Caco-2 (cell line): ENCODE data around the gene EFR3B. TPM values are rescaled to one million over a fixed set of nuclear protein-coding genes. Genes with fewer than 3 reads are reported as not detected.
"Not testable (repeated sequence)": the region's sequence is repeated elsewhere in the genome, so short reads cannot be mapped to it uniquely, and the experiment has no call there.

ENCODE experiments used
- BruUV-seq: library from RNA; stranded (reverse); fragments of 400-500 nt; replicated peaks from 2 replicates; lab custom pipeline; 2021; lab: Mats Ljungman, UMichigan
- CTCF ChIA-PET: fragments of 300-600 bp; sonication (Branson Sonifier 250); formaldehyde crosslinking; loops from one replicate; lab custom pipeline; 2022; ENCODE audit warnings: antibody characterized with exemption; lab: Charles Lee
- POLR2A ChIA-PET: fragments of 300-600 bp; sonication (Branson Sonifier 250); formaldehyde crosslinking; loops from one replicate; lab custom pipeline; 2022; ENCODE audit warnings: antibody characterized with exemption; lab: Charles Lee
- DNase-seq, 2 experiments: peaks; one replicate each; pipeline versions ENCODE4 v3.0.0 to v3.0.0-alpha.2; 2020 to 2022
- H3K27me3 ChIP-seq: replicated peaks from 2 replicates; pipeline ENCODE4 v1.6.0; 2011; ENCODE audit warnings: low read length; ENCODE audit not compliant: control insufficient read depth, insufficient read depth
- H3K36me3 ChIP-seq: 2 replicates; pipeline ENCODE4 v1.5.1; 2011; ENCODE audit warnings: low read length; ENCODE audit not compliant: control insufficient read depth, insufficient read depth
- H3K4me1 ChIP-seq: fragments of 250-450 bp; sonication (Bioruptor Pico); 2 replicates; pipeline ENCODE4 v1.5.1; 2020; ENCODE audit warnings: mild to moderate bottlenecking
- H3K4me3 ChIP-seq: 2 replicates; pipeline ENCODE4 v1.5.1; 2011; ENCODE audit warnings: low read depth, mild to moderate bottlenecking, control low read depth, low read length
- H3K9me3 ChIP-seq: fragments of 250-450 bp; sonication (Bioruptor Pico); 2 replicates; pipeline ENCODE4 v1.5.1; 2020; ENCODE audit warnings: mild to moderate bottlenecking, moderate library complexity
- H3K27ac Mint-ChIP-seq: one replicate; pipeline ENCODE4 v1.8.0; 2022; ENCODE audit warnings: mixed read lengths; ENCODE audit not compliant: unreplicated experiment
- H3K27me3 Mint-ChIP-seq: one replicate; pipeline ENCODE4 v1.8.0; 2022; ENCODE audit warnings: mixed read lengths; ENCODE audit not compliant: insufficient read depth, unreplicated experiment
- H3K36me3 Mint-ChIP-seq: one replicate; pipeline ENCODE4 v1.8.0; 2022; ENCODE audit warnings: mild to moderate bottlenecking, mixed read lengths; ENCODE audit not compliant: insufficient read depth, unreplicated experiment
- H3K4me1 Mint-ChIP-seq: one replicate; pipeline ENCODE4 v1.8.0; 2022; ENCODE audit warnings: low read depth, mixed read lengths; ENCODE audit not compliant: unreplicated experiment
- H3K4me3 Mint-ChIP-seq: one replicate; pipeline ENCODE4 v1.8.0; 2022; ENCODE audit warnings: mild to moderate bottlenecking, moderate library complexity, mixed read lengths; ENCODE audit not compliant: unreplicated experiment
- H3K9me3 Mint-ChIP-seq: one replicate; pipeline ENCODE4 v1.8.0; 2022; ENCODE audit warnings: mixed read lengths; ENCODE audit not compliant: unreplicated experiment
- CTCF ChIP-seq, 2 experiments: fragments of 200-600 bp in 1 of 2; IDR thresholded peaks; 1 replicate in 1 of 2; 2 replicates in 1 of 2; pipeline versions ENCODE4 v1.5.1 to v1.8.0; 2011 to 2022; ENCODE audit warnings: antibody characterized with exemption in 1 of 2, control low read depth in 1 of 2, inconsistent platforms in 1 of 2, low read depth in 1 of 2, low read length in 1 of 2, mild to moderate bottlenecking in 1 of 2, moderate library complexity in 1 of 2; ENCODE audit not compliant: insufficient read depth in 1 of 2, severe bottlenecking in 1 of 2, unreplicated experiment in 1 of 2
- intact Hi-C: fragments of 100-400 bp; cut with micrococcal nuclease; formaldehyde crosslinking; loops from one replicate; pipeline ENCODE4 v1.10.0; 2022; ENCODE audit not compliant: unreplicated experiment
- total RNA-seq: library from RNA; stranded (reverse); gene quantifications from 2 replicates; pipeline ENCODE4 v1.2.3, GENCODE V29; 2022

Gene EFR3B
- total RNA-seq, 1 experiment from 2014 or later: 19.1 TPM

GRCh38 chr2:25009954-25010353, 31.9 kb upstream of the EFR3B start:
- no peak overlapping the region for H3K27ac Mint-ChIP-seq
- no peak overlapping the region for H3K4me3 Mint-ChIP-seq
- no peaks in the 10 kb centered on the region for H3K27me3 ChIP-seq
- CTCF ChIA-PET: interaction anchor here (0.7 kb wide), 1 partner anchor 352 kb away, joined by 3 read pairs; no protein-coding TSS in a partner anchor
- H3K36me3 Mint-ChIP-seq: no peaks in the 10 kb centered on the region
- H3K9me3 ChIP-seq: no peaks in the 10 kb centered on the region
- POLR2A ChIA-PET: no interaction called here
- intact Hi-C loops: loop anchor here (5.0 kb wide), 1 partner anchor 32 kb away; the partner anchor contains the start of gene EFR3B
- no peaks in the 10 kb centered on the region for H3K9me3 Mint-ChIP-seq
- BruUV-seq: no TSS peak
- peaks cover 6% of the 10 kb centered on the region for H3K4me1 ChIP-seq
- no peaks in the 10 kb centered on the region for H3K36me3 ChIP-seq
- no peak for TF ChIP-seq CTCF (IDR thresholded peaks at IDR 0.05; ENCODE audit: insufficient read depth in 1 of 2, low read depth in 1 of 2, low read length in 1 of 2, severe bottlenecking in 1 of 2, unreplicated experiment in 1 of 2)
- no peak for DNase-seq
- no peak overlapping the region for H3K4me3 ChIP-seq
- peaks cover 9% of the 10 kb centered on the region for H3K4me1 Mint-ChIP-seq
- no peaks in the 10 kb centered on the region for H3K27me3 Mint-ChIP-seq

GRCh38 chr2:25011342-25011741, 30.5 kb upstream of the EFR3B start:
- H3K4me1 Mint-ChIP-seq, H3K27me3 Mint-ChIP-seq, H3K4me3 ChIP-seq, intact Hi-C loops, BruUV-seq, H3K9me3 Mint-ChIP-seq, H3K9me3 ChIP-seq, DNase-seq, CTCF ChIA-PET, H3K27me3 ChIP-seq, H3K27ac Mint-ChIP-seq, H3K36me3 Mint-ChIP-seq, H3K4me3 Mint-ChIP-seq, POLR2A ChIA-PET, H3K4me1 ChIP-seq, H3K36me3 ChIP-seq: not testable (repeated sequence)

DNA sequence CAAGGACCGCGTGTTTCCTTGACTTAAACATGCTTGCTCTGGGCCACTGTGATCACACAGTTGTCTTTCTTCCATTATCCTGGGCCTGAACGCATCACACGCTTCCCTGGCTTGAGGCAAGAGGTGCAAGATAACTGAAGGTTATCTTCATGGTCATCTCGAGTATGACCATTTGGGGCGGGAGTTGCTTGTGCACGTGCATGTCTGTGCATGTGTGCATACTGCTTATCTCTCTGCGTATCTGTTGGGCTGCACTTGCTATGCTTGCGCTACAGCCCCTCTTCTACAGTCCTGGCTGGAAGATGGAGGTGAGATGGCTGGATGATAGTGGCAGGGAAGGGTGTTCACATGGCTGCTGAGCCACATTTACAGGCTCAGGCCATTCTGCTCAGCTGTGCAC, 27.2 kb upstream of the EFR3B start:
- Histone ChIP-seq H3K9me3 (no peaks in the 10 kb centered on the region), H3K4me1 (peaks cover 25% of the 10 kb centered on the region), H3K27me3 (no peaks in the 10 kb centered on the region), H3K36me3 (no peaks in the 10 kb centered on the region), H3K4me3 (no peak overlapping the region)
- Mint-ChIP-seq H3K4me3 (no peak overlapping the region), H3K9me3 (no peaks in the 10 kb centered on the region), H3K27ac (no peak overlapping the region), H3K4me1 (peaks cover 26% of the 10 kb centered on the region), H3K36me3 (no peaks in the 10 kb centered on the region), H3K27me3 (no peaks in the 10 kb centered on the region)
- ChIA-PET POLR2A (no interaction called here), CTCF (no interaction called here)
- no peak for TF ChIP-seq CTCF (IDR thresholded peaks at IDR 0.05; ENCODE audit: insufficient read depth in 1 of 2, low read depth in 1 of 2, low read length in 1 of 2, severe bottlenecking in 1 of 2, unreplicated experiment in 1 of 2)
- no TSS peak for BruUV-seq
- intact Hi-C loops: no loop called here
- DNase-seq: peak; percentile 36 to 71

DNA sequence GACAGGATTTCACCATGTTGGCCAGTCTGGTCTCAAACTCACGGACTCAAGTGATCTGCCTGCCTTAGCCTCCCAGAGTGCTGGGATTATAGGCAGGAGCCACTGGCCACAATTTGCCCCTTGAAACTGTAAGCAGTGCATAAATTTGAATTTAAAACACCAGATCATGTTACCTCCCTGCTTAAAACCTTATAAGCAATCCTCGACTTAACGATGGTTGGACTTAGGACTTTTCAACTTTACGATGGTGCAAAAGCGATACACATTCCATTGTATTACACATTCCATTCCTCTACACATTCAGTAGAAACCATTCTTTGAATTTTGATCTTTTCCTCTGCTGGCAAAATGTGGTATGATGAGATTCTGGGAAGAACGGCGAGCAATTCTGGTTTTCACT, 23.2 kb upstream of the EFR3B start:
- Mint-ChIP-seq H3K9me3 (no peaks in the 10 kb centered on the region), H3K4me1 (peaks cover 20% of the 10 kb centered on the region), H3K36me3 (no peaks in the 10 kb centered on the region), H3K27ac (peak overlapping the region; percentile 54), H3K27me3 (no peaks in the 10 kb centered on the region), H3K4me3 (peak overlapping the region; percentile 20)
- CTCF ChIA-PET: no interaction called here
- H3K27me3 ChIP-seq: no peaks in the 10 kb centered on the region
- H3K36me3 ChIP-seq: no peaks in the 10 kb centered on the region
- intact Hi-C loops: no loop called here
- DNase-seq: peak; percentile 69 to 77
- no peaks in the 10 kb centered on the region for H3K9me3 ChIP-seq
- BruUV-seq: no TSS peak
- peak in 1 of 2 experiments; percentile 22 for TF ChIP-seq CTCF (IDR thresholded peaks at IDR 0.05; ENCODE audit: insufficient read depth in 1 of 2, low read depth in 1 of 2, low read length in 1 of 2, severe bottlenecking in 1 of 2, unreplicated experiment in 1 of 2)
- H3K4me1 ChIP-seq: peaks cover 30% of the 10 kb centered on the region
- H3K4me3 ChIP-seq: no peak overlapping the region
- POLR2A ChIA-PET: no interaction called here
